GM12892 (cell line): ENCODE results near the gene ST8SIA2.
"Not testable (repeated sequence)": the region's sequence is repeated elsewhere in the genome, so short reads cannot be mapped to it uniquely, and the experiment has no call there.

Source experiments
- DNase-seq: peaks from one replicate; pipeline ENCODE4 v3.0.0; 2011; ENCODE audit not compliant: insufficient read length
- FAIRE-seq: peaks from 2 replicates; lab custom pipeline; 2011; peaks lifted over from hg19 to GRCh38; lab: Jason Lieb, UNC
- POLR2A ChIP-seq: IDR thresholded peaks from 2 replicates; pipeline ENCODE4 v1.6.1; 2011; ENCODE audit warnings: low read depth, low read length, control low read depth
- POLR2AphosphoS5 ChIP-seq: IDR thresholded peaks from 2 replicates; pipeline ENCODE4 v1.6.1; 2011; ENCODE audit warnings: low read depth, low read length, control low read depth
- TAF1 ChIP-seq: IDR thresholded peaks from 2 replicates; pipeline ENCODE4 v1.6.1; 2011; ENCODE audit warnings: low read depth, mild to moderate bottlenecking, control low read depth, low read length, borderline replicate concordance

The ST8SIA2 gene

DNA sequence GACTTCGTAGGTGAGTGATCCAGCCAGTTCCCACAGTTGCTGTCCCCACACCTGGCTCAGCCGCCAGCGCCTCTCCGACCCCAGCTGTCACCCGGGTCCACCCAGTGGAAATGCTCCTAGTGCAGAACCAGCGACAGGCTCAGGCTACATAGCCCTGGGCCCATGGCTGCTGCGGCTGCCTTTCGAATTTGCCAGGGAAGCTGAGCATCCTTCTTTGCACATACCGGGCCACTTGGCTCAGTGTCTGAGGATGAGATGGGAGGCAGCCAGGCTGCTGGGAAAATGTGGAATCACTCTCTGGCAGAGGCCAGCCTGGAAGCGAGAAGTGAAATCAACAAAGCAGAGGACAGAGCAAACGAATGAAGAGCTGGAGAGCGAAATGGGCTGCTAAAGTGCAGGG is 80.1 kb downstream of the ST8SIA2 start:
- FAIRE-seq (no peak), DNase-seq (no peak)
- TF ChIP-seq POLR2AphosphoS5 (no peak), POLR2A (no peak)

- not testable (repeated sequence) for FAIRE-seq, DNase-seq
These were observed 86.0 kb downstream of the ST8SIA2 start for GRCh38 chr15:92479730-92480129.

DNA sequence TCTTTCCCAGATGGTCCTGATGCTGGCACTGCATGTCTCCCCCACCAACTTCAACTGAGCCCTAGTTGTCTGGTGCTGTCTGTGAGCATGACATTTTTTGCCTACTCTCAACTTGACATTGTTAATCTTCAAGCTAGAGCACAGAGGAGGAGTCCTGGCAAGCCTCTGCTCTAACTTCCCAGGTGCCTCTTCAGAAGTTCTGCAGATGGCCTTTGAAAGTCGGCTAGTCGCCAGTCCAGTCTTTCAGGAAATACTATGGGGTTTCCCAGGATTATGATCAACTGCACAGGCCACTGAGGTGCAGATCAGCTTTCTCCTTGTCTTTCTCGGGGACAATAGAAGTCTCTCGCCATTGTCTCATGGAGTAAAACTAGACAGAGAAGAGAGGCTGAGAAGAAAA is 86.7 kb downstream of the ST8SIA2 start:
- DNase-seq (no peak), FAIRE-seq (no peak)
- no peak for TF ChIP-seq POLR2AphosphoS5
- TF ChIP-seq POLR2A = no peak
- TF ChIP-seq TAF1 = no peak

DNA sequence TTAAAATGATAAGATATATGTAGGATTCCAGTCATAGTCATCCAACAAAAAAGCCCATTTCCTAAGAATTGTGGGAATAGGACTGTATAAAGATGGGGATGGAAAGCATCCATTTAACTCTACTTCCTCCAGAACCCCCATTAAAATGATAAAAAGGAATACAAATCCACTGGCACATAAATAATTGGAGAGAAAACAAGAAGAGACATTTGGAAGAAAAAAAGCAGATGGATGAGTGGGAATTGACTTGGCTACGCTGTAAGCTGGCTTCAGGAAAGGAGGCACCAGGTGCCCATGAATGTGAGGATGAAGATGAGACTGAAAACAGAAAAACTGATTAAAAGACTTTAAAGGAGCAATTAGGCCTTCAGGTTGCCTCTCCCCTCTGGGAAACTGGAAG is 91.8 kb downstream of the ST8SIA2 start:
- FAIRE-seq = no peak
- TF ChIP-seq POLR2A (no peak), TAF1 (no peak), POLR2AphosphoS5 (no peak)
- DNase-seq = no peak

DNA sequence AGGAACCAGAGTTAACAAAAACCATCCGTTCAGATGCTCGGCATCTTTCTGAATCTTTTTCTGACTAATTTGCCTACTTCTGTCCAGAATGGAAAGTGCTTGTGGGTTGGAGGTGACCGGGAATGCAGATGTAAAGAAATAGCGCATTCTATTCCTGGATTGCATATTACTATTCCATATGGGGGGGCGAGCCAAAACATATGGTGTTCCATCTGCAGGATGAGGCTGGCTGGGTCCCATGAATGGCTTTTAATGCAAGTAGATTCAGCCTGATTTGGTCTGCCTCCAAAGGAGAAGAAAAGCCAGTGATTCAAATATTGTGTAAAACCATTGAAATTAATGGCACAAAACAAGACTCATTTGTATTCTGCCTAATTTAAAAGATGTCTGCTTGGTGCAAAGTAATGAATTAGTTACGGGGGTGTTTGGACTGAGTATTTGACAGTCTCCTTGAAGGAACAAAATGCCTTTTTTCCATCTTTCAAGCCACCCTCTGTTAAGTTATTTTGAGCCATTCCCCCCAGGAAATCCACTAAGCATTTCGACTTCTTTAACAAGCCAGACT is 99.0 kb downstream of the ST8SIA2 start:
- TF ChIP-seq POLR2AphosphoS5 = no peak
- no peak for TF ChIP-seq TAF1
- no peak for TF ChIP-seq POLR2A
- FAIRE-seq (no peak), DNase-seq (no peak)

DNA sequence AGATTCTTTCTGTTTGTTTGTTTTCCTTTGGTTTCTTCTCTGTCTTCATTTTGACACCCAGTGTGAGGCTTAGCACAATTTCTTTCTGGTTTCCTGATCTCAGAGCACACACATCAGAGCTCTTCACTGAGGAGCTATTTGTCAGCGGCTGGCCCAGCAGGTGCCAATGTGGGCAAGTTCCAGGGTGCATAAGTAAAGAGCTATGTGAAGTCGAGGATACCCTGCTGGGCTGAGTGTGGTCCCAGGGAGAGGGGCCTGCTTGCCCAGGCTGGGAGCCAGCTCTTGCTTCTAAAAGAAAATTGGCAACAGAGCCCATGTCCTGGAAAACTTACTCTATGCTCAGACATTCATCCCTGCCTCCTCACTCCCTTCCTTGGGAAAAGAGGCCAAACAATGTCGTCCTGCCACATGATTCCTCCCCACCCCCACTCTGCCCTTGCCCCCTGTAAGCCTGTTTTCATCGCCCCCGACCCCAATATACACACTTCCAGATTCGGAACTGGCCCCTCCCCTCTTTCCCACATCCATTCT is 101.2 kb downstream of the ST8SIA2 start:
- TF ChIP-seq POLR2A (no peak), TAF1 (no peak), POLR2AphosphoS5 (no peak)
- no peak for DNase-seq
- FAIRE-seq = no peak

GRCh38 chr15:92495446-92495845 is 101.8 kb downstream of the ST8SIA2 start:
- FAIRE-seq (no peak), DNase-seq (no peak)
- TF ChIP-seq TAF1 = no peak
- no peak for TF ChIP-seq POLR2A
- no peak for TF ChIP-seq POLR2AphosphoS5

GRCh38 chr15:92499731-92500530 is 106.2 kb downstream of the ST8SIA2 start:
- no peak for DNase-seq
- no peak for FAIRE-seq
- TF ChIP-seq POLR2AphosphoS5 (no peak), TAF1 (no peak), POLR2A (no peak)

DNA sequence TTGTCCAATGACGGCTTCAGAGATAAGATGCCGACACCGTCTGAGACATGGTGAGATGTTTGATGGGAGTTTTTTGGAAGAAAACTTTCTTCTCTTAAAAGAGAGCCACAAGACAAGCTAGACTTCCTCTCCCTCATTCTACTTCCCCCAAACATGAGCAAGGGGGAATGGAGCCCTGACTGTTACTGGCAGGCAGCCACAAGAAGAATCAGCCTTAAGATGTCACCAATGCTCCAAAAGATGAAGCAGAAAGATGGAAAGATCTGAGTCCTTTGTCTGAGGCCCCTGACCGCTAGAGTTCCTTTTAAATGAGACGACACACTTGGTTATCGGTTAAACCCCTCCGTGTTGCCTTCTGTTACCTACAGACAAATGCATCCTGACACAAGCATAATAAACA is 108.7 kb downstream of the ST8SIA2 start:
- no peak for TF ChIP-seq TAF1
- TF ChIP-seq POLR2AphosphoS5 = no peak
- TF ChIP-seq POLR2A = no peak
- no peak for DNase-seq
- no peak for FAIRE-seq

- FAIRE-seq (no peak), DNase-seq (no peak)
- TF ChIP-seq POLR2A (no peak), POLR2AphosphoS5 (no peak), TAF1 (no peak)
These were observed 109.5 kb downstream of the ST8SIA2 start for GRCh38 chr15:92502930-92503857.

- DNase-seq (no peak), FAIRE-seq (no peak)
- TF ChIP-seq TAF1 (no peak), POLR2A (no peak), POLR2AphosphoS5 (no peak)
These were observed 110.2 kb downstream of the ST8SIA2 start for GRCh38 chr15:92503889-92504288.

DNA sequence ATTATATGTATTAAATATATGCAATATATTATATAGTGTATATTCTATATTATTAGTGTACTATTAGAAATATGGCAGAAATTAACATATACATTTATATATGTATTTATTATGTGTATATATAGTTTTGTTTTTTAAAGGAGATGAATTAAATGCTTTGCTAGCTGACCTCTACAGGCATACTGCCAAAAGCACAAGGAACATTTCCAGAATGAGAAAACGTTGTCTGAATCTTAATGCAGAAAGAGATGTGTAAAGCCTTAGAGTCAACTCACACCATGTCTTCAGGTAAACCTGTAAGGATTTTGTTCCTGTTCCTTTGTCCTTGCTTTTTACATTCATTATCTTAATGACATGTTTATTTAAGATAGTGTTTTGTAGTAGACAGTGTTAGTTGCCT is 111.9 kb downstream of the ST8SIA2 start:
- DNase-seq (no peak), FAIRE-seq (no peak)
- TF ChIP-seq POLR2A = no peak
- TF ChIP-seq TAF1 = no peak
- no peak for TF ChIP-seq POLR2AphosphoS5
